Frontal cortex (tissue), 4 donors: Measurements from ENCODE around the gene CDKN2D. TPM values are rescaled to one million over a fixed set of nuclear protein-coding genes. Genes with fewer than 3 reads are reported as not detected.
"Not testable (repeated sequence)": the region's sequence is repeated elsewhere in the genome, so short reads cannot be mapped to it uniquely, and the experiment has no call there.

Experiments
- DNase-seq, 2 donors: peaks; one replicate each; pipeline ENCODE4 v3.0.0; 2012; ENCODE audit warnings: low spot score in 2 of 2
- FAIRE-seq: peaks from 2 replicates; lab custom pipeline; 2012; peaks lifted over from hg19 to GRCh38; lab: Jason Lieb, UNC
- small RNA-seq: library from RNA; depleted of rRNA; stranded (forward); fragments of <200 nt; gene quantifications from one replicate; pipeline ENCODE3, GENCODE V24; 2014
- total RNA-seq: library from RNA; depleted of rRNA; stranded (reverse); fragments of >200 nt; gene quantifications from one replicate; pipeline ENCODE4 v1.2.3, GENCODE V29; 2014
- donor health status: control.
- donor health status: control.
- donor health status: control.

The CDKN2D gene
- total RNA-seq, 1 donor from 2014 or later = 73.0 TPM

DNA sequence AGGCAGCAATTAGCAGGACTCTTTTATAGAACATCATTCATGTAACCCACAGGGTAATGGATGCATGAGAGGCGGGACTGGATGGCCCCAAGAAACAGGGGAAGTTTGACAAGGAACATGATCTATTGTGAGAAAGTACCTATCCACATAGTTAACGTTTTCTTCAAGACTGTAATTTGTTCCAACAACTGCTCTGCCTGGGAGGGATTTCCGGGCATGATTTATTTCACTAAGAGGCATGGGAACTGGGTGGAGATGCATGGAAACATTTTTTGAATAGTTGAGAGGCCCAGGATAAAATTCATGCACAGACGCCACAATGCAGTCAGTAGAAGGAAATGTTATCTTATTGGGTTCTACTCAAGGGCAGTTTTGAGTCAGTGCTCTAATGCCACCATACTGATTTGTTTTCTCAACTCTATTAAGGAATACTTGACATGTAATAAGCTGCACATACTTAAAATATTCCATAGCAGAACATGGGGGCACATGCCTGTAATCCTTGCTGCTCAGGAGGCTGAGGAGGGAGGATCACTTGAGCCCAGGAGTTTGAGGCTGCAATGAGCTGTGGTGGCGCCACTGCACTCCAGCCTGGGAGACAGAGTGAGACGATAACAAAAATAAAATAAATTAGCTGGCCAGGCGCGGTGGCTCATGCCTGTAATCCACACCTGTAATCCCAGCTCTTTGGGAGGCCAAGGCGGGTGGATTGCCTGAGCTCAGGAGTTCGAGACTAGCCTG, 35.0 kb downstream of the CDKN2D start:
- no peak for FAIRE-seq
- DNase-seq = no peak

- DNase-seq (no peak), FAIRE-seq (no peak)
These were observed 36.3 kb downstream of the CDKN2D start for GRCh38 chr19:10532457-10532856.

DNA sequence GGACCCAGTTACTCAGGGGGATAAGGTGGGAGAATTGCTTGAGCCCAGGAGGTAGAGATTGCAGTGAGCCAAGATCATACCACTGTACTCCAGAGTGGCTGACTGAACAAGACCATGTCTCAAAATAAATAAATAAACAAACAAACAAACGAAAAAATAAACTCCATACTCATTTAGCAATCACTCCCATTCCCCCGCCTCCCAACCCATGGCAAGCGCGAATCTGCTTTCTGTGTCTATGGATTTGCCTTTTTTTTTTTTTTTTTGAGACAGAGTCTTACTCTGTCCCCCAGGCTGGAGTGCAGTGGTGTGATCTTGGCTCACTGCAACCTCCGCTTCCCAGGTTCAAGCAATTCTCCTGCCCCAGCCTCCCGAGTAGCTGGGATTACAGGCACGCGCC, 41.9 kb downstream of the CDKN2D start:
- FAIRE-seq, DNase-seq: not testable (repeated sequence)

DNA sequence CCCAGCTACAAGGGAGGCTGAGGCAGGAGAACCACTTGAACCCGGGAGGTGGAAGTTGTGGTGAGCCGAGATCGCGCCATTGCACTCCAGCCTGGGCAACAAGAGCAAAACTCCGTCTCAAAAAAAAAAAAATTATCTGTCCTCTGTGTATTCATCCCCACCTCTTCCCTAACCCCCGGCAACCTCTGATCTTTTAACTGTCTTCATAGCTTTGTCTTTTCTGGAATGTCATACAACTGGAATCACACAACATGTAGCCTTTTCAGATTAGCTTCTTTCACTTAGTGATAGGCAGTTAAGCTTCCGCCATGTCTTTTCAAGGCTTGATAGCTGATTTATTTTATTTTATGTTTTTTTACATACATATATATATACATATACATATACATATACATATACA, 43.1 kb downstream of the CDKN2D start:
- no peak for FAIRE-seq
- DNase-seq = no peak

DNA sequence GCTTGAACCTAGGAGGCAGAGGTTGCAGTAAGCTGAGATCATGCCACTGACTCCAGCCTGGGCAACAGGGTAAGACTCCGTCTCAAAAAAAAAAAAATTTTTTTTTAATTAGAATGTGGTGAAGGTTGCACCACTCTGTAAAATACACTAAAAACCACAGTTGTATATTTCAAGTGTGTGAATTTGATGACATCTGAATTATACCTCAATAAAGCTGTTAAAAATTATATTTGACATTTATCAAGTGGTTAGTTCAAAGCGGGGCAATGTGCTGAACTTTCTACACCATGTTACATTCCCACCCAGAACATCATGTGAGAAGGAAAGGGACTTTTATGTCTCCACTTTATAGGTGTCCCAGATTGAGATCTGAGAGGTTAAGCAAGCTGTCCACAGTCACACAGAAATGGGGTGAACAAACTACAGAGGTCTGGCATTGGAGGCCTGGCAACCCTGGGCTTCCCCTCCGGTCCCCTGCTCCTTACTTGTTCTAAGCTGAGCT, 45.6 kb downstream of the CDKN2D start:
- DNase-seq = no peak
- FAIRE-seq = no peak

DNA sequence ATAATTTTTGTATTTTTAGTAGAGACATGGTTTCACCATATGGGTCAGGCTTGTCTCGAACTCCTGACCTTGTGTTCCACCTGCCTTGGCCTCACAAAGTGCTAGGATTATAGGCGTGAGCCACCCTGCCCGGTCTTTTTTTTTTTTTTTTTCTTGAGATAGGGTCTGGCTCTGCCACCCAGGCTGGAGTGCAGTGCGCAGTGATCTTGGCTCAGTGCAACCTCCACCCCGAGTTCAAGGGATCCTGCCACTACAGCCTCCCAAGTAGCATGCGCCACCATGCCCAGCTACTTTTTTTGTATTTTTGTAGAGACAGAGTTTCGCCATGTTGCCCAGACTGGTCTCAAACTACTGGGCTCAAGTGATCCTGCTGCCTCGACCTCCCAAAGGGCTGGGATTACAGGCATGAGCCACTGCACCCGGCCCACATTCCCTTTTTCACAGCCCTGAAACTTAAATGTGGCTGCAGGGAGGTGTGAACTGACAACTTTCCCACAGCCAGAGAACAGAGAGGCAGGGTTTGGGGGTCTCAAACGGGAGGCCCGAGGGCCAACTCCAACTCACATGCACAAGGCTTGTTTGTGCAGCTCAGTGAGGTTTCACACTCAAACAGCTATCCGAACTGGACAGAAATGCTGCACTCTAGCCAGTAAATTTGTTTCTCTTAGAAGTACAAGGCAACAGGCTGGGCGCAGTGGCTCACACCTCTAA, 47.2 kb downstream of the CDKN2D start:
- FAIRE-seq (no peak), DNase-seq (no peak)

DNA sequence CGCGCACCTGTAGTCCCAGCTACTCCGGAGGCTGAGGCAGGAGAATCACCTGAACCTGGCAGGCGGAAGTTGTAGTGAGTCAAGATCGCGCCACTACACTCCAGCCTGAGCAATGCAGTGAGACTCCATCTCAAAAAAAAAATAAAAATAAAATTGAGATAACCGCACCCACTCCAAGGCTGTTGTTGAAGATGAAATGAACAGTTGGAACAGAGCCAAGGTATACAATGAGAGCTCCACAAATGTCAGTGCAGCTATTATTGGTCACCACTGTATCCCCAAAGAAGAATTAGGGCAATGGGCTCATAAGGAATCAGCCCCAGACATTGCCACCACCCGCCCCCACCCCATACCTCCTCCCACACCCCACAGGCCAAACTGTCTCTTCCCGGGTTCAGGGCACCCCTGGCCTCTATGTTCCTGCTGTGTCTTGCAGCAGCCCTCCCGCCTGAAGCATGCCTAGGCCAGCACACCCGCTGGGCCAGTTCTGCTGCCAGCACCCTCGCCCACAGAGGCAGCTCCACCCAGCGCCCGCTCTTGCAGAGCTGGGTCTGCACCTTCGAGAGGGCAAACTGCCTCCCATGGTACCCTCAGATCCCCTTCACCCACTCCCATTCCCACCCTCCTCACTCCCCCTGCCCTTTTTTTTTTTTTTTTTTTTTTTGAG, 48.0 kb downstream of the CDKN2D start:
- no peak for DNase-seq
- no peak for FAIRE-seq

DNA sequence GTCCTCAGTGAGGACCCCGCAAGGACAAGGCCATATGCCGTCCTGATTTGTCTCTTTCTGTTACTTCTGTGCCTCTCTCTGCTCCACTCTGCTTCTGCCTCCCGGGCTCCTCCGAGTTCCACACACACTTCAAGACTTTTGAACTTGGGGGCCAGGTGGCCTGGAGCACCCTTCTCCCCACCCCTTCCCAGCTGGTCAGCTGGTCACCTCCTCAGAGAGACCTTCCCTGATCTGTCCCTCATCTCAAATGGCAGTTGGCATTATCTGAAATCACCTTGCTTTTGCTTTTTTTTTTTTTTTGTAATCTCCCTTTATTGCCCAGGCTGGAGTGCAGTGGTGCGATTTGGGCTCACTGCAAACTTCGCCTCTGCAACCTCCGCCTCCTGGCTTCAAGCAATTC, 49.4 kb downstream of the CDKN2D start:
- DNase-seq (no peak), FAIRE-seq (no peak)

DNA sequence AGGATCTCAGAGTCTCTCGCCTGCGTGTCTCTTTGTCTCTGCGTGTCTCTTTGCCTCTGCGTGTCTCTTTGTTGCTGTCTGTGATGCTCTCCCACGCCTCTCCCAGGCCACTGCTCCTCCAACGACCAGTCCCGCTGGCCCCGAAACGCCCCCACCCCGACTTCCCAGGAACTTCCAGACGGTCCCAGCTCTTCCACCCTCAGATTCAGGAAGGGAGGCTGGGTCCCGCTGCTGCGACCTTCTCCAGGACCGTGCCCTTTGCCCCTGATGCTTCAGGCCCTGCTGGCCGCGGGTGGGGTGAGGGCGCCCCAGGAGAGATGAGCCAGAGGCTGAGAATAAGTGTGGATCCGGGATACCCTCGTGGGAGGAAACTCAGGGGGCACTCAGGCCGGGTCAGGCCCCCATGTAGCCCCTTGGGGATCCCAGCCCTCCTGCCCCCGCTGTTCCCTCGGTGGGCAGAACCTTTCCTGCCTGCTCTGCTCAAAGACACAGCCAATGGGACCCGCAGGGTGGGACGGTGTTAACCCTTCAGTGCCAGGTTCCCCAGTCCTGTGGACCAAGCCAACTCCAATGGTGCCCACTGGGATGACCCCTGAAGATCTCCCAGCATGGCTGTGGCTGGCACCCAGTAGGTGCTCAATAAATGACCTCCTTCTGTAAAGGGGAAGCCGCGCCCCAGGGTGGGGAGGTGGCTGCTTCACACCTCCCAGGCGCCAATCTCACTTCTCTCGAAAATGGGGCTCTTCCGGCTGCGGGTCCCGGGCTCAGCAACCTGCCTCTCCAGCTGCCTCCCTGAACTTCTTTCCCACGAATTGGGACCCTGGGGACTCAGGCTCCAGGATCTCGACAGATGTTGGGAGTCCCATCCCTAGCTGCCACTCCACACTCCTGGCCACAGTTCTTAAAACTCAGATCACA, 50.1 kb downstream of the CDKN2D start:
- no peak for FAIRE-seq
- DNase-seq = no peak

DNA sequence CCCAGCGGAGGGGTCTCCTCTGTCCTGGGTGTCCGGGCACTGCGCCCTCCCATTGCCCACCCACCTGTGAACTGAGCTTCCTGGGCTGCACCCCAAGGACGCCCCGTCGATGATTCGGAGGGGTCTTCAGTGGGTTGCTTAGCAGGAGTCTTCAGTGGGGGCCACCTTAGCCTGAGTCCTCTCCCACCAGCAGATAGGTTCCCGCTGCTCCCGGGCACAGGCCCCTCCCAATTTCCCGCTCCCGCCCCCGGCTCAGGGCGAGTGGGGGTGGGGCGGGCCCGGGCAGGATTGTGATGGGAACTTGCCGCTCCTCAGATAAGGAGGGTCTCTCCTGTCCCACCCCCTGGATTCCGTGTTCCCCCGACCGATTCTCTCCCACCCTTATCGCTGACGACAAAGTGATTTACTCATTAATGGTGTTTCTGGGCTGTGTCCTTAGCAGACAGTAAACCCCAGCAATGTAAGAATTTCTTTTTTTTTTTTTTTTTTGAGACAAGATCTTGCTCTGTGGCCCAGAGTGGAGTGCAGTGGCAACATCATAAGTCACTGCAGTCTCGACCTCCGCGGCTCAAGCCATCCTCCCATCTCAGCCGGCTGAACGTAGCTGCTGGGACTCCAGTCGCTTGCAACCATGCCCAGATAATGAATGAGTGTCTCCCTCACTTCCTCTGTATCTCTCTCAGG, 50.9 kb downstream of the CDKN2D start:
- FAIRE-seq (no peak), DNase-seq (peak in 1 of 2 donors; percentile 66)

DNA sequence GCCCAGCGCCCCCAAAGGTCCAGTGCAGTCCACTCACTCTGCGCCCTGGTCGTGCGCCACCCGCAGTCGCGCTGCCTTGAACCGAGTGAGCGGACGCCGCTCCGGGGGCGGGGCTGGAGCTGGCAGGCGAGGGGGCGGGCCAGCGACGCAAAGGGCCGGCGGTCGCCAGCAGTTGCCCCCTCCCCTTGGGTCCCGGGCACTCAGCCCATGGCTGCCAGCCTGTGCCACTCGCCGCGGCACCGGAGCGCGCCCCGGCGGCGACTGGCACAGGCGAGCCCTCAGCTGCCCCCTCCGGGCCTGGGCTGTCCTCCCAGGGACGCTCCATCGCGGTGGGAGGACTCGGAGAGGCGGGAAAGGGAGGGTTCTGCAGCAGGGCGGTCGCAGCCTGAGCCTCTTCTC, 51.4 kb downstream of the CDKN2D start, which contains the start of gene S1PR5:
TSS of gene S1PR5 (minus strand) at position 87 of the 399 bp plus-strand sequence. CDS start 2,436 bp downstream, outside the sequence.
- DNase-seq = peak; percentile 80 to 90
- no peak for FAIRE-seq

DNA sequence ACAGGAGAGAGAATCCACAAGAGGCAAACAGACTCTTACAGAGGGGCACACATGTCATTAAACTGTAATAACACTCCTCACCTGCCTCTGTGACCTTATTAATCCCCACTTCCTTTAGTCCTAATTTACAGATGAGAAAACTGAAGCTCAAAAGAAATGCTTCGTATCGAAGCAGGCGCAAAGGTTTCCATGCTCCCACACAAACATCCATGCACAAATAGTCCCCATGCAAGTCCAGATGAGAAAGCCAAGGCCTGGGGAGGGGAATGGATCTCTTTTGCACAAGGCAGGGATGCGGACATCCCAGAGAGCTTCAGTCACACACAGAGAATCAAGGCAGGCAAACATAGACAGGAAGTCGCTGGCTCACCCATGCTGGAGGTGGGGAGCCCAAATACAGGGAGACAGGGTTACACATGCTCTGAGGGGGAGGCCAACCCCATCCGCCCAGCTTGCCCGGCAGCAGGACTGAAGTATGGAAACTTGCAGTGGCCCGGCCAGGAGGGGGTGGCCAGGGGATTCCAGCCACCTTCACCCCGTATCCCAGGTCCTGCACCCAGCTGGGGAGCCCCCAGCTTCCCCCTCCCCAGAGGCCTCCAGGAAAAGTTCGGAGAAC, 52.0 kb downstream of the CDKN2D start:
- no peak for FAIRE-seq
- DNase-seq = no peak

Small RNA genes within 50 kb of the gene (small RNA-seq; reads per million reads assigned to genes)
- gene MIR1238 = not detected
- not detected for gene RNU7-140P

Other genes with a start within 250 kb of the CDKN2D start
- 2.4 TPM for gene RAVER1, start 235.4 kb downstream of the CDKN2D start, total RNA-seq
- gene ICAM3, start 229.4 kb downstream of the CDKN2D start, total RNA-seq = 0.82 TPM
- 29.8 TPM for gene TYK2, start 188.4 kb downstream of the CDKN2D start, total RNA-seq
- gene CDC37, start 165.4 kb downstream of the CDKN2D start, total RNA-seq = 44.0 TPM
- 3.3 TPM for gene PDE4A, start 148.4 kb downstream of the CDKN2D start, total RNA-seq
- 45.7 TPM for gene KEAP1, start 65.6 kb downstream of the CDKN2D start, total RNA-seq
- 0.41 TPM for gene S1PR5, start 51.5 kb downstream of the CDKN2D start, total RNA-seq
- 7.3 TPM for gene ATG4D, start 25.1 kb downstream of the CDKN2D start, total RNA-seq
- 2.0 TPM for gene KRI1, start 3.0 kb downstream of the CDKN2D start, total RNA-seq
- gene AP1M2, start 18.3 kb upstream of the CDKN2D start, total RNA-seq = 0.41 TPM
- 18.8 TPM for gene SLC44A2, start 56.6 kb upstream of the CDKN2D start, total RNA-seq
- 132 TPM for gene ILF3, start 85.4 kb upstream of the CDKN2D start, total RNA-seq
- 31.8 TPM for gene QTRT1, start 132.5 kb upstream of the CDKN2D start, total RNA-seq
- 38.3 TPM for gene DNM2, start 149.1 kb upstream of the CDKN2D start, total RNA-seq